Fibroblast of lung (primary cell): Measurements from ENCODE around the gene ZNF672. TPM values are rescaled to one million over a fixed set of nuclear protein-coding genes. Genes with fewer than 3 reads are reported as not detected.
"Not testable (repeated sequence)": the region's sequence is repeated elsewhere in the genome, so short reads cannot be mapped to it uniquely, and the experiment has no call there.

Experiments used
- DNase-seq, 2 donors: peaks; one replicate each; pipeline versions ENCODE4 v3.0.0 to v3.0.0-alpha.2; 2010; ENCODE audit warnings: low read depth in 2 of 2
- H2AFZ ChIP-seq: 2 replicates; pipeline ENCODE4 v1.5.1; 2012; ENCODE audit warnings: low read length, control low read depth, inconsistent platforms
- H3K27ac ChIP-seq: 2 replicates; pipeline ENCODE4 v1.5.1; 2011; ENCODE audit warnings: low read length, control low read depth; ENCODE audit not compliant: insufficient read depth
- H3K27me3 ChIP-seq: 2 replicates; pipeline ENCODE4 v1.5.1; 2011; ENCODE audit warnings: mild to moderate bottlenecking, low read length; ENCODE audit not compliant: control insufficient read depth, insufficient read depth
- H3K36me3 ChIP-seq: 2 replicates; pipeline ENCODE4 v1.5.1; 2011; ENCODE audit warnings: low read length; ENCODE audit not compliant: control insufficient read depth, insufficient read depth
- H3K4me1 ChIP-seq: 2 replicates; pipeline ENCODE4 v1.5.1; 2011; ENCODE audit warnings: low read length; ENCODE audit not compliant: control insufficient read depth, insufficient read depth; ENCODE audit errors: extremely low read depth
- H3K4me2 ChIP-seq: 2 replicates; pipeline ENCODE4 v1.5.1; 2011; ENCODE audit warnings: low read length, control low read depth; ENCODE audit not compliant: insufficient read depth; ENCODE audit errors: extremely low read depth
- H3K4me3 ChIP-seq, 4 experiments: fragments of 200-600 bp in 1 of 4; sonication (generic) in 1 of 4; replicated peaks in 1 of 4; 2 replicates each; pipeline ENCODE4 v1.5.1; 2011 to 2016; ENCODE audit warnings: low read length in 4 of 4, low read depth in 3 of 4, mild to moderate bottlenecking in 3 of 4, control low read depth in 2 of 4, inconsistent platforms in 1 of 4, mixed read lengths in 1 of 4; ENCODE audit not compliant: insufficient read depth in 1 of 4; ENCODE audit errors: control extremely low read depth in 1 of 4
- H3K79me2 ChIP-seq: 2 replicates; pipeline ENCODE4 v1.5.1; 2012; ENCODE audit warnings: mild to moderate bottlenecking, low read length, inconsistent platforms; ENCODE audit not compliant: control insufficient read depth, insufficient read depth
- H3K9ac ChIP-seq: 2 replicates; pipeline ENCODE4 v1.5.1; 2011; ENCODE audit warnings: mild to moderate bottlenecking, low read length, control low read depth; ENCODE audit not compliant: insufficient read depth
- H3K9me3 ChIP-seq: 2 replicates; pipeline ENCODE4 v1.5.1; 2012; ENCODE audit warnings: low read depth, low read length; ENCODE audit not compliant: control insufficient read depth, insufficient read depth
- H4K20me1 ChIP-seq: 2 replicates; pipeline ENCODE4 v1.5.1; 2011; ENCODE audit warnings: low read length; ENCODE audit not compliant: control insufficient read depth, insufficient read depth; ENCODE audit errors: extremely low read depth
- CTCF ChIP-seq, 2 donors: IDR thresholded peaks in 1 of 2; conservative IDR thresholded peaks in 1 of 2; 1 replicate in 1 of 2; 2 replicates in 1 of 2; pipeline ENCODE4 v1.5.1; 2011 to 2012; ENCODE audit warnings: low read length in 2 of 2, control low read depth in 1 of 2, inconsistent platforms in 1 of 2, low read depth in 1 of 2, mild to moderate bottlenecking in 1 of 2
- EZH2 ChIP-seq: IDR thresholded peaks from 2 replicates; pipeline ENCODE4 v1.5.1; 2012; ENCODE audit warnings: low read length, control low read depth, mild to moderate bottlenecking; ENCODE audit errors: missing control alignments
- polyA plus RNA-seq, 2 donors: library from polyadenylated mRNA; depleted of rRNA in 1 of 2; stranded (reverse) in 1 of 2; unstranded in 1 of 2; fragments of >200 nt; gene quantifications; 2 replicates each; pipeline ENCODE4 v1.2.1, GENCODE V29; 2011 to 2012; ENCODE audit warnings: missing spikeins in 1 of 2
- total RNA-seq: library from RNA; depleted of rRNA; stranded (reverse); fragments of >200 nt; gene quantifications from 2 replicates; pipeline ENCODE4 v1.2.1, GENCODE V29; 2014

ZNF672 gene
- total and polyA plus RNA-seq, 2 donors (not counting 1 experiment from before 2014, with no cell fraction given): 10.3 to 15.5 TPM

- Histone ChIP-seq H4K20me1 (no peaks in the 10 kb centered on the region), H3K79me2 (no peaks in the 10 kb centered on the region), H3K9me3 (no peaks in the 10 kb centered on the region), H3K4me3 (no peak overlapping the region), H3K36me3 (no peaks in the 10 kb centered on the region), H3K9ac (no peak overlapping the region), H3K4me1 (no peaks in the 10 kb centered on the region), H3K27me3 (no peaks in the 10 kb centered on the region), H3K27ac (no peak overlapping the region), H3K4me2 (no peak overlapping the region), H2AFZ (no peak overlapping the region)
- no peak for TF ChIP-seq CTCF (conservative IDR thresholded peaks at IDR 0.05 in 1 of 2, IDR thresholded peaks at IDR 0.05 in 1 of 2; ENCODE audit: low read depth in 1 of 2, low read length in 2 of 2)
- TF ChIP-seq EZH2: no peak
- no peak for DNase-seq
Observed at GRCh38 chr1:248793592-248793991, 44.4 kb upstream of the ZNF672 start.

GRCh38 chr1:248794663-248795062, 43.4 kb upstream of the ZNF672 start:
- not testable (repeated sequence) for H3K4me3 ChIP-seq, H3K4me2 ChIP-seq

GRCh38 chr1:248798791-248799190, 39.2 kb upstream of the ZNF672 start:
- no peak overlapping the region for H3K4me3 ChIP-seq
- no peaks in the 10 kb centered on the region for H3K36me3 ChIP-seq
- H3K79me2 ChIP-seq: no peaks in the 10 kb centered on the region
- no peaks in the 10 kb centered on the region for H3K27me3 ChIP-seq
- H3K9ac ChIP-seq: no peak overlapping the region
- no peak overlapping the region for H2AFZ ChIP-seq
- no peaks in the 10 kb centered on the region for H3K9me3 ChIP-seq
- H4K20me1 ChIP-seq: no peaks in the 10 kb centered on the region
- H3K4me1 ChIP-seq: no peaks in the 10 kb centered on the region
- no peak overlapping the region for H3K27ac ChIP-seq
- DNase-seq: no peak
- no peak for TF ChIP-seq CTCF (conservative IDR thresholded peaks at IDR 0.05 in 1 of 2, IDR thresholded peaks at IDR 0.05 in 1 of 2; ENCODE audit: low read depth in 1 of 2, low read length in 2 of 2)
- TF ChIP-seq EZH2: no peak
- H3K4me2 ChIP-seq: no peak overlapping the region

More at GRCh38 chr1:248794663-248795062, 43.4 kb upstream of the ZNF672 start:
- DNase-seq, H3K27ac ChIP-seq, H3K27me3 ChIP-seq, H3K9ac ChIP-seq, H2AFZ ChIP-seq, H4K20me1 ChIP-seq, H3K4me1 ChIP-seq, H3K9me3 ChIP-seq, H3K79me2 ChIP-seq, H3K36me3 ChIP-seq: not testable (repeated sequence)
